HG03469 (cell line): ENCODE results near the gene NDUFB2.
"Not testable (repeated sequence)": the region's sequence is repeated elsewhere in the genome, so short reads cannot be mapped to it uniquely, and the experiment has no call there.

ENCODE experiments used
- ATAC-seq: cut with Tn5 transposase; IDR thresholded peaks from one replicate; pipeline ENCODE4 v1.9.1; 2021; ENCODE audit warnings: mild to moderate bottlenecking, moderate library complexity, moderate number of reproducible peaks; ENCODE audit not compliant: unreplicated experiment

The NDUFB2 gene

GRCh38 chr7:140732416-140732815, 35.9 kb downstream of the NDUFB2 start:
- ATAC-seq: no peak

- no peak for ATAC-seq
Measured at GRCh38 chr7:140734096-140734495, 37.6 kb downstream of the NDUFB2 start.

GRCh38 chr7:140734729-140735128, 38.2 kb downstream of the NDUFB2 start:
- ATAC-seq: no peak

- ATAC-seq: no peak
Measured at GRCh38 chr7:140738280-140738679, 41.8 kb downstream of the NDUFB2 start.

GRCh38 chr7:140743255-140743654, 46.7 kb downstream of the NDUFB2 start:
- ATAC-seq: not testable (repeated sequence)

GRCh38 chr7:140744005-140744404, 47.5 kb downstream of the NDUFB2 start:
- ATAC-seq: no peak

GRCh38 chr7:140745266-140746058, 49.0 kb downstream of the NDUFB2 start:
- ATAC-seq: no peak

- ATAC-seq: no peak
Measured at GRCh38 chr7:140746751-140747150, 50.2 kb downstream of the NDUFB2 start.

GRCh38 chr7:140752533-140752932, 56.0 kb downstream of the NDUFB2 start:
- ATAC-seq: no peak

- no peak for ATAC-seq
Measured at GRCh38 chr7:140754506-140754905, 58.0 kb downstream of the NDUFB2 start.
